OCI-LY3 (cell line): ENCODE results near the gene SPOCD1.

Source experiments
- CTCF ChIP-seq: fragments of 200-600, 300-600 bp; sonication (generic); IDR thresholded peaks from 2 replicates; pipeline ENCODE4 v1.5.1; 2014; ENCODE audit warnings: antibody characterized with exemption, low read length, low read depth
- EZH2phosphoT487 ChIP-seq: fragments of 200-600 bp; shearing (Covaris generic); IDR thresholded peaks from 2 replicates; pipeline ENCODE4 v1.6.1; 2018; ENCODE audit warnings: antibody characterized with exemption, mixed run types, low read depth

GRCh38 chr1:31805318-31805717 lies 10.5 kb downstream of the SPOCD1 start:
- TF ChIP-seq CTCF: no peak
- no peak for TF ChIP-seq EZH2phosphoT487
